Measurements from ENCODE around the gene DALRD3.
"Not testable (repeated sequence)": the region's sequence is repeated elsewhere in the genome, so short reads cannot be mapped to it uniquely, and the experiment has no call there.

Gene DALRD3

GRCh38 chr3:49021813-49022687 lies 3.7 kb upstream of the DALRD3 start, which contains the start of gene NDUFAF3:
TSS of gene NDUFAF3 (plus strand) at chr3:49022121. CDS start at chr3:49022145, 24 bp downstream.
- peak; percentile 93 for DNase-seq

GRCh38 chr3:49021213-49021812 lies 2.9 kb upstream of the DALRD3 start:
- peak; percentile 98 for DNase-seq

- DNase-seq: no peak
Observed at GRCh38 chr3:49020330-49021212, 2.2 kb upstream of the DALRD3 start.

- DNase-seq: no peak
Observed at GRCh38 chr3:49019941-49020329, 1.6 kb upstream of the DALRD3 start.

GRCh38 chr3:49018707-49019006 lies 277 bp upstream of the DALRD3 start:
- no peak for DNase-seq

GRCh38 chr3:49017229-49017970 lies 980 bp downstream of the DALRD3 start:
- DNase-seq: no peak

GRCh38 chr3:49016414-49017228 lies 1.8 kb downstream of the DALRD3 start:
- DNase-seq: no peak

- no peak for DNase-seq
Observed at GRCh38 chr3:49015765-49016164, 2.6 kb downstream of the DALRD3 start.

GRCh38 chr3:49015072-49015471 lies 3.3 kb downstream of the DALRD3 start:
- DNase-seq: no peak

GRCh38 chr3:49013738-49014660 lies 4.4 kb downstream of the DALRD3 start:
- no peak for DNase-seq

GRCh38 chr3:49013113-49013737 lies 5.2 kb downstream of the DALRD3 start:
- DNase-seq: no peak

- DNase-seq: no peak
Observed at GRCh38 chr3:49012441-49013017, 5.9 kb downstream of the DALRD3 start.

- DNase-seq: no peak
Observed at GRCh38 chr3:49009396-49009795, 9.0 kb downstream of the DALRD3 start.

GRCh38 chr3:49008627-49009026 lies 9.8 kb downstream of the DALRD3 start:
- not testable (repeated sequence) for DNase-seq

- peak; percentile 91 for DNase-seq
Observed at GRCh38 chr3:49007771-49008528, 10.4 kb downstream of the DALRD3 start.

GRCh38 chr3:49007068-49007770 lies 11.2 kb downstream of the DALRD3 start, which contains the start of gene WDR6:
TSS of gene WDR6 (plus strand) at chr3:49007391. CDS start at chr3:49007432, 41 bp downstream.
- DNase-seq: peak; percentile 97

- DNase-seq: no peak
Observed at GRCh38 chr3:49006408-49007067, 11.8 kb downstream of the DALRD3 start.

GRCh38 chr3:49005998-49006397 lies 12.4 kb downstream of the DALRD3 start:
- DNase-seq: no peak

Data from T1000 (cell line).